Suppressor macrophage (primary cell): ENCODE data around the gene PARD6A.
A peak's percentile ranks its signal among the peaks of the same experiment; 100 is the strongest.

Source experiments
- DNase-seq, 4 experiments: peaks; one replicate each; pipeline ENCODE4 v3.0.0-alpha.2; 2020 to 2022

The PARD6A gene

GRCh38 chr16:67654403-67654911 lies 6.3 kb upstream of the PARD6A start:
- no peak for DNase-seq

- DNase-seq: no peak
Measured at GRCh38 chr16:67655363-67655762, 5.4 kb upstream of the PARD6A start.

GRCh38 chr16:67656344-67657016 lies 4.3 kb upstream of the PARD6A start:
- no peak for DNase-seq

GRCh38 chr16:67657017-67657608 lies 3.6 kb upstream of the PARD6A start:
- no peak for DNase-seq

GRCh38 chr16:67657751-67658518 lies 2.8 kb upstream of the PARD6A start:
- DNase-seq: no peak

- DNase-seq: no peak
Measured at GRCh38 chr16:67658849-67659674, 1.7 kb upstream of the PARD6A start.

- peak; percentile 98 to 99 (median 99) for DNase-seq
Measured at GRCh38 chr16:67659675-67660563, 841 bp upstream of the PARD6A start, which contains the start of gene ACD. Gene ACD, minus strand, starts transcription at chr16:67660260. Its CDS starts 40 bp downstream, at chr16:67660220.

- peak in 3 of 4 experiments; percentile 10 to 43 (median 29) for DNase-seq
Measured at GRCh38 chr16:67661101-67661761, 471 bp downstream of the PARD6A start.

GRCh38 chr16:67661886-67662652 lies 1.3 kb downstream of the PARD6A start:
- no peak for DNase-seq

- no peak for DNase-seq
Measured at GRCh38 chr16:67662653-67663010, 1.9 kb downstream of the PARD6A start.

- DNase-seq: peak; percentile 40 to 69 (median 45)
Measured at GRCh38 chr16:67663151-67663876, 2.6 kb downstream of the PARD6A start.

GRCh38 chr16:67663877-67664222 lies 3.1 kb downstream of the PARD6A start:
- DNase-seq: no peak

- DNase-seq: no peak
Measured at GRCh38 chr16:67664258-67664657, 3.5 kb downstream of the PARD6A start.

- no peak for DNase-seq
Measured at GRCh38 chr16:67664871-67665270, 4.1 kb downstream of the PARD6A start.

- DNase-seq: no peak
Measured at GRCh38 chr16:67665598-67665997, 4.8 kb downstream of the PARD6A start.

- peak; percentile 11 to 62 (median 44) for DNase-seq
Measured at GRCh38 chr16:67666032-67666551, 5.3 kb downstream of the PARD6A start.

- DNase-seq: peak; percentile 86 to 95 (median 92)
Measured at GRCh38 chr16:67666559-67667452, 6.0 kb downstream of the PARD6A start, which contains the start of the genes C16orf86 and ENKD1. Gene C16orf86, plus strand, starts transcription at chr16:67666814. Its CDS starts 157 bp downstream, at chr16:67666971. Gene ENKD1, minus strand, starts transcription at chr16:67666750. Its CDS starts 308 bp downstream, at chr16:67666442.

GRCh38 chr16:67667453-67667816 lies 6.7 kb downstream of the PARD6A start:
- no peak for DNase-seq
